Measurements from ENCODE around the gene SARS1.

GRCh38 chr1:109248444-109248796 is 34.7 kb downstream of the SARS1 start:
- TF ChIP-seq CTCF (IDR thresholded peaks at IDR 0.05), result no peak
- no peak for TF ChIP-seq POLR2A (IDR thresholded peaks at IDR 0.05)

Measured in Peyer's patch (tissue), 4 donors.